Calu3 (cell line): ENCODE measurements around the gene HIBADH. TPM values are rescaled to one million over a fixed set of nuclear protein-coding genes. Genes with fewer than 3 reads are reported as not detected.

Source experiments
- BruUV-seq: library from RNA; stranded (reverse); fragments of 400-500 nt; replicated peaks from 2 replicates; lab custom pipeline; 2021; lab: Mats Ljungman, UMichigan
- CTCF ChIA-PET: fragments of 300-600 bp; sonication (Branson Sonifier 250); formaldehyde crosslinking; loops from one replicate; lab custom pipeline; 2022; ENCODE audit warnings: antibody characterized with exemption; lab: Charles Lee
- DNase-seq: peaks from one replicate; pipeline ENCODE4 v3.0.0; 2022
- H3K27ac Mint-ChIP-seq: one replicate; pipeline ENCODE4 v1.8.0; 2022; ENCODE audit warnings: mixed read lengths; ENCODE audit not compliant: unreplicated experiment
- H3K27me3 Mint-ChIP-seq: one replicate; pipeline ENCODE4 v1.8.0; 2022; ENCODE audit warnings: mixed read lengths; ENCODE audit not compliant: unreplicated experiment
- H3K36me3 Mint-ChIP-seq: one replicate; pipeline ENCODE4 v1.8.0; 2022; ENCODE audit warnings: mild to moderate bottlenecking, moderate library complexity, mixed read lengths; ENCODE audit not compliant: insufficient read depth, unreplicated experiment
- H3K4me1 Mint-ChIP-seq: one replicate; pipeline ENCODE4 v1.8.0; 2022; ENCODE audit warnings: mild to moderate bottlenecking, low read depth, mixed read lengths; ENCODE audit not compliant: unreplicated experiment
- H3K4me3 Mint-ChIP-seq: one replicate; pipeline ENCODE4 v1.8.0; 2022; ENCODE audit warnings: mild to moderate bottlenecking, low read depth, moderate library complexity, mixed read lengths; ENCODE audit not compliant: unreplicated experiment
- H3K9me3 Mint-ChIP-seq: one replicate; pipeline ENCODE4 v1.8.0; 2022; ENCODE audit warnings: low read depth, mixed read lengths; ENCODE audit not compliant: unreplicated experiment
- CTCF ChIP-seq: fragments of 200-600 bp; IDR thresholded peaks from one replicate; pipeline ENCODE4 v1.8.0; 2022; ENCODE audit warnings: antibody characterized with exemption; ENCODE audit not compliant: unreplicated experiment
- intact Hi-C: fragments of 100-400 bp; cut with micrococcal nuclease; formaldehyde crosslinking; loops from one replicate; pipeline ENCODE4 v1.10.0; 2022; ENCODE audit not compliant: unreplicated experiment
- total RNA-seq: library from RNA; stranded (reverse); gene quantifications from 2 replicates; pipeline ENCODE4 v1.2.3, GENCODE V29; 2022

Gene HIBADH
- total RNA-seq, 1 experiment from 2014 or later = 74.6 TPM

- H3K36me3 Mint-ChIP-seq = peaks cover 5% of the 10 kb centered on the region
- H3K9me3 Mint-ChIP-seq = no peaks in the 10 kb centered on the region
- CTCF ChIA-PET = interaction anchor here (1.9 kb wide), 1 partner anchor 75 kb away, joined by 10 read pairs; no protein-coding TSS in a partner anchor
- BruUV-seq = no TSS peak
- peaks cover 29% of the 10 kb centered on the region for H3K4me1 Mint-ChIP-seq
- no peak overlapping the region for H3K4me3 Mint-ChIP-seq
- DNase-seq = no peak
- intact Hi-C loops = loop anchor here (2.0 kb wide), 1 partner anchor 75 kb away; no protein-coding TSS in a partner anchor
- no peak overlapping the region for H3K27ac Mint-ChIP-seq
- no peaks in the 10 kb centered on the region for H3K27me3 Mint-ChIP-seq
- no peak for TF ChIP-seq CTCF
Measured at GRCh38 chr7:27699751-27700150, 37.1 kb upstream of the HIBADH start.

- DNase-seq = peak; percentile 81
- intact Hi-C loops = loop anchor here (2.0 kb wide), 1 partner anchor 77 kb away; no protein-coding TSS in a partner anchor
- H3K27ac Mint-ChIP-seq = peak overlapping the region; percentile 96
- no TSS peak for BruUV-seq
- H3K4me1 Mint-ChIP-seq = peaks cover 39% of the 10 kb centered on the region
- TF ChIP-seq CTCF = no peak
- H3K36me3 Mint-ChIP-seq = peaks cover 5% of the 10 kb centered on the region
- H3K4me3 Mint-ChIP-seq = no peak overlapping the region
- CTCF ChIA-PET = interaction anchor here (0.7 to 1.9 kb wide), 13 partner anchors 8 to 502 kb away, joined by 3 to 10 read pairs (median 4); partner anchors contain the start of genes HOXA13 and TAX1BP1
- no peaks in the 10 kb centered on the region for H3K9me3 Mint-ChIP-seq
- H3K27me3 Mint-ChIP-seq = no peaks in the 10 kb centered on the region
Measured at GRCh38 chr7:27697861-27698430, 35.3 kb upstream of the HIBADH start.

GRCh38 chr7:27695096-27695495 lies 32.4 kb upstream of the HIBADH start:
- CTCF ChIA-PET = interaction anchor here (2.3 kb wide), 1 partner anchor 79 kb away, joined by 14 read pairs; no protein-coding TSS in a partner anchor
- Mint-ChIP-seq H3K4me3 (no peak overlapping the region), H3K27me3 (no peaks in the 10 kb centered on the region), H3K36me3 (peaks cover 5% of the 10 kb centered on the region), H3K27ac (no peak overlapping the region), H3K9me3 (no peaks in the 10 kb centered on the region), H3K4me1 (peaks cover 37% of the 10 kb centered on the region)
- intact Hi-C loops = no loop called here
- no peak for TF ChIP-seq CTCF
- no TSS peak for BruUV-seq
- DNase-seq = no peak

GRCh38 chr7:27693794-27694193 lies 31.1 kb upstream of the HIBADH start:
- BruUV-seq = no TSS peak
- CTCF ChIA-PET = interaction anchor here (0.6 to 2.3 kb wide), 8 partner anchors 16 to 495 kb away, joined by 3 to 14 read pairs (median 4); no protein-coding TSS in a partner anchor
- Mint-ChIP-seq H3K27ac (no peak overlapping the region), H3K4me3 (no peak overlapping the region), H3K27me3 (no peaks in the 10 kb centered on the region), H3K36me3 (peaks cover 4% of the 10 kb centered on the region), H3K4me1 (peaks cover 45% of the 10 kb centered on the region), H3K9me3 (no peaks in the 10 kb centered on the region)
- no peak for TF ChIP-seq CTCF
- intact Hi-C loops = no loop called here
- DNase-seq = peak; percentile 34
